Head of caudate nucleus (tissue), 42 donors: ENCODE measurements around the gene PRMT7.

Experiments
- DNase-seq, 42 donors: peaks; one replicate each; pipeline versions ENCODE4 v3.0.0 to v3.0.0-alpha.2; 2020 to 2021; ENCODE audit warnings: mixed read lengths in 7 of 42
- intact Hi-C: fragments of 100-400 bp; cut with DNase I; formaldehyde crosslinking; loops from one replicate; pipeline ENCODE4 v1.15.0; 2022

The PRMT7 gene

GRCh38 chr16:68380348-68380670, 69.5 kb downstream of the PRMT7 start:
- no peak for DNase-seq
- intact Hi-C loops = no loop called here

DNA sequence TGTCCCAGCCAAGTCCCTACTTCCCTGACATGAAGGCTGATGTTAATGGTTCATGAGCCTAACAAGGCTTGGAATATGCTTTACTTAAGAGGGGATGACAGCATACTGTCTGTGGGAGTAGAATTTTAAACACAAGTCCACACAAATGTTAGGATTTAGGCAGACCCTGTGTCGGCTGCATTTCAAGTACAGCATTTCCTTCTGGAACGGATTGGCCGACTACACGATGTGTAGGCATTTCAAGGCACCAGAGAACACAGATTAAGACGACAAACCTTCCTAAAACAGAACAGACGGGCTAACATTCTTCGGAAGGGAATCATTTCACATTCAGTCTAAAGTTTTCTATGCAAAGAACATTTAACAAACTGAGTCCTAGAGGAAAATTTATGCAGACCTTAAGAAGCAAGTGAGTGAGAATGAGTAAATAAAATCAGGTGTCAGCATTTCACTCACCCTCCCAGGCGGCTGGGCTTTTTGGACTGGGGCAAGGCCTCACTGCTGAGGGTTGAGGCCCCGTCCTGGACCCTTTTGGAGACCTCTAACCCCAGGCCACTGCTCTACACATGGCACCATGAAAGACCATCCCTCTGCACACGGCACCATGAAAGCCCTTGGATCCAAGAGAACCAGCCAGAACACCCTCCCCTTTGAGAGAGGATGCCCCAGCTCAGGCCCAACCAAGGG, 70.0 kb downstream of the PRMT7 start:
- no peak for DNase-seq
- intact Hi-C loops = no loop called here

DNA sequence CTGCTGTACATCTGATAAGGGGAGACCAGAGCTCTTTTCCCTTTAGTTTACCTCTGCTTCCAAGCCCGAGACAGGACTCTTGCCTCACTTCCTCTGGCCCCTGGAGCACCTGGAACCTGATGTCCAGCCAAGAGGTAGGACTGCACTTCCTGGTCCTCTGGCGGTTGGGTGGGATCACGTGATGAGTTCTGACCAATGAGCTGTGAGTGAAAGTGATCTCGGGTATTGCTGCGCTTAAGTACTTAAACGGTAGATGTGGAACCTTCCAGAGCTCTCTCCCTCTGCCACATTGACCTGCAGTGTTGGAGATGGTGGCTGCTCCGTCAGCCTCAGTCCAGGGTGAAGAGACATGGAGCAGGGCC, 70.5 kb downstream of the PRMT7 start:
- intact Hi-C loops = no loop called here
- DNase-seq = no peak

GRCh38 chr16:68382296-68382718, 71.5 kb downstream of the PRMT7 start:
- no peak for DNase-seq

DNA sequence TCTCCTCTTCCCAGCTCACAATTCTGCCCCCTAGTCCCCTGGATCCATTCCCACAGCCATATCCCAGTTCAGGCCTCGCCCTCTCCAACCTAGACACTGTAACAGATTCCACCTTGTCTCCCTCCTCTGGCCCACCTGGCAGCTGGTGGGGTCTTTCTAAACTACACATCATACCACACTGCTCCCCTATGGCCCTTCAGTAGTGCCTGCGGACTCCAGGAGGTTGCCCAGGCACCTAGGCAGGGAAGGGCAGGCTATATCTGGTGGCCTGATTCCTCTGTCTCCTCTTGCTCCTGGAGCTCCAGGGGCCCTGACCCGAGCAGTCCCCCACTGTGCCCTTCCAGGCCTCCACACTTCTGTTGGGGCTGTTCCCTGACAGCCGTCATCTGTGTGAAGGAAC, 73.0 kb downstream of the PRMT7 start:
- no peak for DNase-seq
- intact Hi-C loops = no loop called here

More at GRCh38 chr16:68382296-68382718, 71.5 kb downstream of the PRMT7 start:
- intact Hi-C loops = no loop called here

DNA sequence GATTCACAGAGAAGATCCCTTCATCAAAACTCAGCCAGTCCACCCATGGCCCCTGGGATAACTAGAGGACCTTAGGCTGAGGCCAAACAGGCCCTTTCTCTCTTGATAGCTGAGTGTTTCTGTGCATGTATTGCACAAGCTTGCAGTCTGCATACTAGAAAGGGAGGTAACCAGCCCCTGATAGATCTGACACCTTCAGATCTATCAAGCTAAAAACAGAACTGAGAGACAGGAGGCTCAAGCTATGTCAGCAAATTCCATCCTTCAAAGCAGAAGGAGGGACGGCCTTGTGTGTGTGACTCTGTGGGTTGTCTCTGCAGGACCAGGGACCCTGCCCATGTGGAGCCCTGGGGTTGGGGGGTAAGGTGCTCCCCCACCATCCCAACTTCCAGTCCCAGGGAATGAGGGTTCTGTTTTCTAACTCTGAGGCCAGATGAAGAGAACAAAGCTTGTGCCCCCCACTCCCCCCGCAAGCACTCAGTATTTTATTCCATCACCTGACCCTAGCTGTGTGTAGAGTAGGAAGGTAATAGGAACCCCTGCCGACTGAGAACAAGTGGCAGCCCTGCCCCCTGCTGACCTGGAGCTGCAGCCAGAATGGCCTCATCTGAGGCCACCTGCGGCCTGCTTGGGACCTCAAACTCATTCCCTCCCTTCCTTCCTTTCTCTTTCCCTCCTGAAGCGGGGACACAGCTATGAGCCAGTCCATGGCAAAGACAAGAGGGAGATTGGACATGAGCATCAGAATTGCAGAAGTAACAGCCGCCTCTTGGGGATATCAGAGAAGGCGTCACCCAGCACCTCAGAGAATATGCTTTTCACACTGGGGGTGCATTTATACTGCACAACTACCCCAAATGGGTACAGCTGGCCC, 73.7 kb downstream of the PRMT7 start:
- intact Hi-C loops = no loop called here
- no peak for DNase-seq

GRCh38 chr16:68385371-68385770, 74.6 kb downstream of the PRMT7 start:
- DNase-seq = no peak
- intact Hi-C loops = no loop called here

- intact Hi-C loops = no loop called here
- DNase-seq = no peak
Observed at GRCh38 chr16:68386628-68387027, 75.8 kb downstream of the PRMT7 start.

- DNase-seq = no peak
- intact Hi-C loops = no loop called here
Observed at GRCh38 chr16:68387301-68387700, 76.5 kb downstream of the PRMT7 start.

DNA sequence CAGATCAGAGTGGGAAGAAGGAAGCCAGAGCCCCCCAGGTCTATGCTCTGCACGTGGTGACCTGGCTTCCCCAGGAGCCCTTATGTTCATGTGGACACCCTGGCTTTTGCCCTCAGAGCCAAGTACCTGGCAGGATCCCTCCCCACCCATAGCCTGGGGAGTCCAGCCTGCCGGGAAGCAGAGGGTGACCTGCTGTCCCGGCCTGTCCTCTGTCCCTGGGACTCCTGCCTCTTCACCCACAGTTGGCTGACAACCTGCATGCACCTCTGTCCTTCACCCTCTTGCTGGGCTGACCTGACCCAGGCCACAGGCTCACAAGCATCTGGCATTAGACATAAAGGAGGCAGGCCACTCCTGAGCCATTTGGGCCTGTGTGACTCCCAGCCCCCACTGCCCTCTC, 77.3 kb downstream of the PRMT7 start:
- intact Hi-C loops = no loop called here
- DNase-seq = no peak

DNA sequence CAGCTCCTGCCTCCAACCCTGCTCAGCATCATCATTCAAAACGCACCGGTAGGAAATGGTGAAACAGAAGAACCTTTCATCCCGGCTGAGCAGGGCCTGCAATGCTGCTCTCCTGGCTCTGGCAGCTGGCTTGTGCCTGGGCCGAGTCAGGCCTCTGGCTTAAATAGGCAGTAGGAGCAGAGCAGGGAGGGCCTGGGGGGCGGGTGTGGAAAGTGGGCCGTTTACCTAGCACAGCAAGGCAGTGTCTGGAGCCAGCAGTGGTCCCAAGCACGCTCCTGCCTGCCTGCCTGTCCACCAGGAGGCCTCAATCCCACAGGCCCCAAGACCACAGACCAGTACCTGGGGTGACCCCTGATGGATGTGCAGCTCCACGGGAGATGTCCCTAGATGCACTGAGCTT, 78.2 kb downstream of the PRMT7 start:
- DNase-seq = peak in 14 of 42 donors; percentile 30 to 66 (median 48)
- intact Hi-C loops = no loop called here

GRCh38 chr16:68389750-68390371, 79.0 kb downstream of the PRMT7 start:
- intact Hi-C loops = no loop called here
- no peak for DNase-seq

GRCh38 chr16:68393333-68393732, 82.5 kb downstream of the PRMT7 start:
- intact Hi-C loops = no loop called here

GRCh38 chr16:68395167-68395786, 84.5 kb downstream of the PRMT7 start:
- intact Hi-C loops = no loop called here
- peak in 3 of 42 donors; percentile 35 to 56 (median 38) for DNase-seq

More at GRCh38 chr16:68393333-68393732, 82.5 kb downstream of the PRMT7 start:
- DNase-seq = no peak

DNA sequence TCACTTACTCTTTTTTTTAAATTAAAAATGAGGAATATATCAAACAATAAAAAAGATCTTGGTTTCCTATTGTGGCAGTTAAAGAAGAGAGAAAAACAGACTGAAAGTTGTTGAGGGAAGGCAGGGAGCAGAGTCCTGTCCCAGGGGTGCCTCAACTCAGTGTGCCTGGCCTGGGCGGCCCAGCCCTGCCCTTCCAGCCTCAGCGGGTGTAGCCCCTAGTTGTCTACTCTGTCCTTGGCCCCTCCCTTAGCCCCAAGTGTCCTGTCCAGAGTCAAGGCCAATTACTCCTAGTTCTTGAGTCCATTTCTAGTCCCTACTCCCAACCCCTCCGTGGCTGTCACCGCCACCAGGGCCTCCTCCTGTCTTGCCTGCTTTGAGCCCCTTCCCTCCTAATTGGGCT, 85.0 kb downstream of the PRMT7 start:
- intact Hi-C loops = no loop called here
- no peak for DNase-seq

GRCh38 chr16:68396481-68396880, 85.7 kb downstream of the PRMT7 start:
- peak in 12 of 42 donors; percentile 21 to 64 (median 44) for DNase-seq
- intact Hi-C loops = no loop called here

DNA sequence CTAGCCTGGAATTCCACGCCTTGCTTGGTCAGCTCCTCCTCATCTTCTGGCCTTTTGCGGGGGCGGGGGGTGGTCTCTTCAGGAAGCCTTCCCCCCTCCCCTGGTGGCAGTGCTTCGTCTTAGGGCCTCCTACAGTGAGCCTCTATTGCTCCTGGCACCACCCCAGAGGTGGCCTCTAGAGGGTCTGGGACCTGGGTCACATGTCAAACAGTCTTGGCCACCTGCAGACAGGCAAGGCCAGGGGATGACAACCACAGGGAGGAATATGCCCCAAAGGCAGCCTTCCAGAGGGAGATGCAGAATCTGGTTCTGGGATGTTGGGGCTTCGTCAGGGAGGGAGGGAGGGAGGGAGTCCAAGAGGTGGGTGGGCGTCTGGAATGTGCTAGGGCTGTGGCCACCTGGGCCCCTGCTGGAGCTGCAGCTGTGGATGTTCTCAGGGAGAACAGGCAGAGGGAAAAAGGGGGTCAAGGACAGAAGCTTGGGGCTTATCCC, 86.9 kb downstream of the PRMT7 start:
- no peak for DNase-seq
- intact Hi-C loops = no loop called here

GRCh38 chr16:68399456-68399855, 88.6 kb downstream of the PRMT7 start:
- intact Hi-C loops = no loop called here
- DNase-seq = no peak

- intact Hi-C loops = no loop called here
- DNase-seq = no peak
Observed at GRCh38 chr16:68400083-68400923, 89.5 kb downstream of the PRMT7 start.
